Calu3 (cell line): Measurements from ENCODE around the gene RPA3. TPM values are rescaled to one million over a fixed set of nuclear protein-coding genes. Genes with fewer than 3 reads are reported as not detected.

Experiments used
- BruUV-seq: library from RNA; stranded (reverse); fragments of 400-500 nt; replicated peaks from 2 replicates; lab custom pipeline; 2021; lab: Mats Ljungman, UMichigan
- CTCF ChIA-PET: fragments of 300-600 bp; sonication (Branson Sonifier 250); formaldehyde crosslinking; loops from one replicate; lab custom pipeline; 2022; ENCODE audit warnings: antibody characterized with exemption; lab: Charles Lee
- DNase-seq: peaks from one replicate; pipeline ENCODE4 v3.0.0; 2022
- H3K27ac Mint-ChIP-seq: one replicate; pipeline ENCODE4 v1.8.0; 2022; ENCODE audit warnings: mixed read lengths; ENCODE audit not compliant: unreplicated experiment
- H3K27me3 Mint-ChIP-seq: one replicate; pipeline ENCODE4 v1.8.0; 2022; ENCODE audit warnings: mixed read lengths; ENCODE audit not compliant: unreplicated experiment
- H3K36me3 Mint-ChIP-seq: one replicate; pipeline ENCODE4 v1.8.0; 2022; ENCODE audit warnings: mild to moderate bottlenecking, moderate library complexity, mixed read lengths; ENCODE audit not compliant: insufficient read depth, unreplicated experiment
- H3K4me1 Mint-ChIP-seq: one replicate; pipeline ENCODE4 v1.8.0; 2022; ENCODE audit warnings: mild to moderate bottlenecking, low read depth, mixed read lengths; ENCODE audit not compliant: unreplicated experiment
- H3K4me3 Mint-ChIP-seq: one replicate; pipeline ENCODE4 v1.8.0; 2022; ENCODE audit warnings: mild to moderate bottlenecking, low read depth, moderate library complexity, mixed read lengths; ENCODE audit not compliant: unreplicated experiment
- H3K9me3 Mint-ChIP-seq: one replicate; pipeline ENCODE4 v1.8.0; 2022; ENCODE audit warnings: low read depth, mixed read lengths; ENCODE audit not compliant: unreplicated experiment
- intact Hi-C: fragments of 100-400 bp; cut with micrococcal nuclease; formaldehyde crosslinking; loops from one replicate; pipeline ENCODE4 v1.10.0; 2022; ENCODE audit not compliant: unreplicated experiment
- total RNA-seq: library from RNA; stranded (reverse); gene quantifications from 2 replicates; pipeline ENCODE4 v1.2.3, GENCODE V29; 2022
- TF ChIP-seq, protein P1 (sequence below): fragments of 200-600 bp; IDR thresholded peaks from one replicate; pipeline ENCODE4 v1.8.0; 2022; ENCODE audit warnings: antibody characterized with exemption; ENCODE audit not compliant: unreplicated experiment

The RPA3 gene
- total RNA-seq, 1 experiment from 2014 or later, result 143 TPM

DNA sequence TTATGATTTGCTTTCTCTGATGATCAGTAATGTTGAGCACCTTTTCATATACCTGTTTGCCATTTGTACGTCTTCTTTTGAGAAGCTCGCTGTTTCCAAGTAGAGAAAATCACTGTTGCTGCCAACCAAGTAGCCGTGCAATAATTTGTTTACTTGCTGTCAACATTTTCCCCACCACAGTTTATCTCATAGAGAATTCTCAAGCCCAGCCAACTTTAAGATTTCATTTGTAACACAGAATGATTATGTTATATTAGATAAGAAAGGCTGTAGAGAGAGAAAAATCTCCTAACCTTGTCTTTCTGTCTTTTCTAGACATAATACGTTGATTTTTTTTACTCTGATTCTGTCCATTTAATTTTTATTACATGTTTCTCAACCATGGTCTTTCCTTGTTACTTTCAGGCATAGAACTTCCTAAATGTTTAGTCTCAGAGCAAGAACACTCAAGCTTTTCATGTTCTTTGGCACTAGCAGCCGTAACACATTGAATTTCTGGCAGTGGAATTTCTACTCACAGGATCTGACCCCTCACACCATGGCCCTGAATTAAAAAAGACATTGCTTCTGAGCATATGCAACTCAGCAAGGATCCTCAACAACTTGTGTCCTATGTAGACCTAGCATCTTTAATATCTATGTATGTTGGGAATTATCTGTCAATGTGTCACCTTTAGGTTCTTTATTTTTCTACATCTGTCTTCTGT is 23.1 kb downstream of the RPA3 start:
- no TSS peak for BruUV-seq
- H3K27me3 Mint-ChIP-seq, result no peaks in the 10 kb centered on the region

DNA sequence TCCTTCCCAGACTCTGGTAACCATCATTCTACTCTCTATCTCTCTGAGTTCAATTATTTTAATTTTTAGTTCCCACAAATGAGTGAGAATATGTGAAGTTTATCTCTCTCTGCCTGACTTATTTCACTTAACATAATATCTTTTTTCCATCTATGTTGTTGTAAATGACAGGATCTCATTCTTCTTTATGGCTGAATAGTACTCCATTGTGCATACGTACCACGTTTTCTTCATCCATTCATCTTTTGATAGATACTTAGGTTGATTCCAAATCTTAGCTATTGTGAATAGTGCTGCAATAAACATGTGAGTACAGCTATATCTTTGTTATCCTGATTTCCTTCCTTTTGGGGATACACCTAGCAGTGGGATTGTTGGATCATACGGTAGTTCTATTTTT is 23.9 kb downstream of the RPA3 start:
- no TSS peak for BruUV-seq
- CTCF ChIA-PET, result interaction anchor here (1.4 kb wide), 2 partner anchors 13 to 14 kb away, joined by 5 to 10 read pairs; no protein-coding TSS in a partner anchor
- Mint-ChIP-seq H3K36me3 (peaks cover 7% of the 10 kb centered on the region), H3K4me1 (peaks cover 48% of the 10 kb centered on the region), H3K27ac (peak overlapping the region; percentile 76), H3K27me3 (no peaks in the 10 kb centered on the region), H3K9me3 (no peaks in the 10 kb centered on the region), H3K4me3 (no peak overlapping the region)
- intact Hi-C loops, result loop anchor here (10.0 kb wide), 1 partner anchor 500 kb away; no protein-coding TSS in a partner anchor
- TF ChIP-seq, protein P1, sequence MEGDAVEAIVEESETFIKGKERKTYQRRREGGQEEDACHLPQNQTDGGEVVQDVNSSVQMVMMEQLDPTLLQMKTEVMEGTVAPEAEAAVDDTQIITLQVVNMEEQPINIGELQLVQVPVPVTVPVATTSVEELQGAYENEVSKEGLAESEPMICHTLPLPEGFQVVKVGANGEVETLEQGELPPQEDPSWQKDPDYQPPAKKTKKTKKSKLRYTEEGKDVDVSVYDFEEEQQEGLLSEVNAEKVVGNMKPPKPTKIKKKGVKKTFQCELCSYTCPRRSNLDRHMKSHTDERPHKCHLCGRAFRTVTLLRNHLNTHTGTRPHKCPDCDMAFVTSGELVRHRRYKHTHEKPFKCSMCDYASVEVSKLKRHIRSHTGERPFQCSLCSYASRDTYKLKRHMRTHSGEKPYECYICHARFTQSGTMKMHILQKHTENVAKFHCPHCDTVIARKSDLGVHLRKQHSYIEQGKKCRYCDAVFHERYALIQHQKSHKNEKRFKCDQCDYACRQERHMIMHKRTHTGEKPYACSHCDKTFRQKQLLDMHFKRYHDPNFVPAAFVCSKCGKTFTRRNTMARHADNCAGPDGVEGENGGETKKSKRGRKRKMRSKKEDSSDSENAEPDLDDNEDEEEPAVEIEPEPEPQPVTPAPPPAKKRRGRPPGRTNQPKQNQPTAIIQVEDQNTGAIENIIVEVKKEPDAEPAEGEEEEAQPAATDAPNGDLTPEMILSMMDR, result no peak
- DNase-seq, result no peak

More for the DNA sequence above, 23.1 kb downstream of the RPA3 start:
- intact Hi-C loops, result loop anchor here (5.0 to 10.0 kb wide), 4 partner anchors 37 to 500 kb away; no protein-coding TSS in a partner anchor
- no peaks in the 10 kb centered on the region for H3K9me3 Mint-ChIP-seq
- H3K36me3 Mint-ChIP-seq, result peaks cover 7% of the 10 kb centered on the region
- H3K27ac Mint-ChIP-seq, result peak overlapping the region; percentile 76
- H3K4me3 Mint-ChIP-seq, result no peak overlapping the region
- no peak for DNase-seq
- H3K4me1 Mint-ChIP-seq, result peaks cover 48% of the 10 kb centered on the region
- CTCF ChIA-PET, result interaction anchor here (1.4 to 1.9 kb wide), 3 partner anchors 13 to 340 kb away, joined by 3 to 5 read pairs (median 4); no protein-coding TSS in a partner anchor
- TF ChIP-seq, protein P1, result no peak

DNA sequence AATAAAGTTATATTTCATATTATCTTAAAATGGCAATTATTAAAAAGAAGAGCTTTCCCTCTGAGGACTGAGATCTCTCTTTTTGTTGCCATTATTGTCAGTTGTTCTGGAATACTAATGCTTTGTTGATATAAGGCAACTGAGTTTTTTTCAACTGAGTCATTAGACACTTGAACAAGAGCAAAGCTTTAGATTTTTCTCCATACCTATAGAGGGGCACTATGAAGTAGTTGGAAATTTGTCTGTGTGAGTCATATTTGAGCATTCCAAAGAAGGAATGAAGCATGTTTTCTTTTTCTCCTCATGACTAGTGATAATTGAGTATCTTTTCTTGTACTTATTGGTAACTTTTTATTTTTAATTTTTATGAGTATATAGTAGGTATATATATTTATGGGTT is 24.5 kb downstream of the RPA3 start:
- BruUV-seq, result no TSS peak
- H3K9me3 Mint-ChIP-seq, result no peaks in the 10 kb centered on the region
- CTCF ChIA-PET, result interaction anchor here (0.6 to 1.4 kb wide), 4 partner anchors 12 to 71 kb away, joined by 3 to 10 read pairs (median 4); no protein-coding TSS in a partner anchor

DNA sequence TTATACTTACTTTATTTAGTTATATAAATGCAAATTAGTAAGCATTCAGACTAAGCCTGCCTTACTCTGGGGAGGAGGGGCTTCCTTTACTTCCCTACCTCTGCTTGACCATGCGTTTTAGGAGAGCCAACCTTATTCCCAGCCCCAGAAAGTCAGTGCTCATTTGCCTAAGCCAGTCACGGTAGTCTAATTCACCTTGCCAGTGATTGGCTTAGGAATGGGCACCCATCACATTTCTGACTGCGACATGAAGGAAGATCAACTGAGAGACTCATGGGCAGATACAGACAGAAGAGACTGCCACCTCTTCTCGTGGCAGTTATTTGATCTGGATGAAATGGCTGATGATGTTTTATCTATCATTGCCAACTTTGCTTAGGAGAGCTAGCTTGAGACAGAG is 29.5 kb downstream of the RPA3 start:
- intact Hi-C loops, result no loop called here
- Mint-ChIP-seq H3K4me1 (peaks cover 1% of the 10 kb centered on the region), H3K4me3 (no peak overlapping the region), H3K27me3 (no peaks in the 10 kb centered on the region), H3K9me3 (no peaks in the 10 kb centered on the region), H3K36me3 (no peaks in the 10 kb centered on the region), H3K27ac (no peak overlapping the region)
- BruUV-seq, result no TSS peak
- TF ChIP-seq, protein P1, result no peak
- CTCF ChIA-PET, result interaction anchor here (1.6 kb wide), 1 partner anchor 48 kb away, joined by 3 read pairs; the partner anchor contains the start of gene UMAD1
- no peak for DNase-seq

More for the DNA sequence above, 24.5 kb downstream of the RPA3 start:
- H3K36me3 Mint-ChIP-seq, result peaks cover 7% of the 10 kb centered on the region
- intact Hi-C loops, result loop anchor here (10.0 kb wide), 1 partner anchor 501 kb away; no protein-coding TSS in a partner anchor
- H3K27me3 Mint-ChIP-seq, result no peaks in the 10 kb centered on the region
- peak overlapping the region; percentile 76 for H3K27ac Mint-ChIP-seq
- no peak overlapping the region for H3K4me3 Mint-ChIP-seq
- H3K4me1 Mint-ChIP-seq, result peaks cover 48% of the 10 kb centered on the region
- DNase-seq, result no peak
- TF ChIP-seq, protein P1, result no peak
